ENCODE measurements around the gene D2HGDH. TPM values are rescaled to one million over a fixed set of nuclear protein-coding genes. Genes with fewer than 3 reads are reported as not detected.

D2HGDH gene
- total and polyA plus RNA-seq, 2 of the 13 experiments (the other 11 are each of a cell fraction or from before 2014, with no cell fraction given): 19.2 to 20.3 TPM

GRCh38 chr2:241774419-241775222 is 40.2 kb downstream of the D2HGDH start (continued):
- TF ChIP-seq ZIK1 (CRISPR knock-in tag; IDR thresholded peaks at IDR 0.05; ENCODE audit: borderline replicate concordance, low read depth) (no peak), ATF3 (CRISPR knock-in tag; IDR thresholded peaks at IDR 0.05) (peak; percentile 6; the same call in 1 of the 2 replicates), ZNF337 (CRISPR knock-in tag; IDR thresholded peaks at IDR 0.05; ENCODE audit: borderline replicate concordance, low read depth) (0 out of 2 replicates have a peak, but pooled peaks have one; percentile 55), RARG (CRISPR knock-in tag; IDR thresholded peaks at IDR 0.05; ENCODE audit: low read depth) (no peak), RNF219 (CRISPR knock-in tag; IDR thresholded peaks at IDR 0.05) (no peak), ZBTB7B (CRISPR knock-in tag; IDR thresholded peaks at IDR 0.05) (peak; percentile 71), ZNF703 (CRISPR knock-in tag; IDR thresholded peaks at IDR 0.05; ENCODE audit: borderline replicate concordance) (no peak; the same call in 1 of the 2 replicates), ZNF644 (CRISPR knock-in tag; IDR thresholded peaks at IDR 0.05; ENCODE audit: low read depth) (no peak), POLR2AphosphoS5 (IDR thresholded peaks at IDR 0.05; ENCODE audit: low read depth, low read length) (peak; percentile 56; the same call in 1 of the 2 replicates), ZNF589 (CRISPR knock-in tag; conservative IDR thresholded peaks at IDR 0.05) (no peak), TERF1 (CRISPR knock-in tag; IDR thresholded peaks at IDR 0.05) (no peak; the same call in 1 of the 2 replicates), CCAR2 (optimal IDR thresholded peaks at IDR 0.05; ENCODE audit: low read depth, low read length) (no peak), STAT6 (CRISPR knock-in tag; IDR thresholded peaks at IDR 0.05; ENCODE audit: borderline replicate concordance) (no peak), THAP8 (CRISPR knock-in tag; IDR thresholded peaks at IDR 0.05; ENCODE audit: borderline replicate concordance) (0 out of 2 replicates have a peak, but pooled peaks have one; percentile 61), SNAPC2 (CRISPR knock-in tag; IDR thresholded peaks at IDR 0.05) (no peak; the same call in 1 of the 2 replicates), MED8 (CRISPR knock-in tag; IDR thresholded peaks at IDR 0.05; ENCODE audit: insufficient replicate concordance) (peak; percentile 47), NFE2L1 (CRISPR knock-in tag; IDR thresholded peaks at IDR 0.05; ENCODE audit: borderline replicate concordance) (no peak; the same call in 1 of the 2 replicates), RBM39 (IDR thresholded peaks at IDR 0.05; ENCODE audit: low read depth, low read length, poor library complexity, severe bottlenecking) (peak; percentile 82), POLR2G (IDR thresholded peaks at IDR 0.05; ENCODE audit: low read depth, low read length) (no peak; the same call in 1 of the 2 replicates), SALL1 (CRISPR knock-in tag; IDR thresholded peaks at IDR 0.05) (no peak), ZNF572 (CRISPR knock-in tag; IDR thresholded peaks at IDR 0.05) (no peak)

Measured in HepG2 (cell line).